Measurements from ENCODE around the gene MALRD1. TPM values are rescaled to one million over a fixed set of nuclear protein-coding genes. Genes with fewer than 3 reads are reported as not detected.

MALRD1 gene
- polyA plus RNA-seq, 1 donor: 109 TPM

GRCh38 chr10:19653931-19654330, 605.3 kb downstream of the MALRD1 start:
- H3K9me3 ChIP-seq (ENCODE audit: control insufficient read depth, low read depth, low read length): no peaks in the 10 kb centered on the region
- H3K4me3 ChIP-seq (ENCODE audit: low read length): no peak overlapping the region
- H3K27ac ChIP-seq (ENCODE audit: low read length): no peak overlapping the region
- H3K36me3 ChIP-seq (ENCODE audit: control insufficient read depth, insufficient read depth, low read length): no peaks in the 10 kb centered on the region
- H3K4me1 ChIP-seq (ENCODE audit: control insufficient read depth, insufficient read depth, low read length): no peaks in the 10 kb centered on the region
- DNase-seq: no peak
- no peaks in the 10 kb centered on the region for H3K27me3 ChIP-seq (ENCODE audit: control insufficient read depth, insufficient read depth, low read length)
- no CpG with 5 or more reads among the region's 2 CpGs for WGBS (ENCODE audit: insufficient coverage, low lambda C conversion rate)

DNA sequence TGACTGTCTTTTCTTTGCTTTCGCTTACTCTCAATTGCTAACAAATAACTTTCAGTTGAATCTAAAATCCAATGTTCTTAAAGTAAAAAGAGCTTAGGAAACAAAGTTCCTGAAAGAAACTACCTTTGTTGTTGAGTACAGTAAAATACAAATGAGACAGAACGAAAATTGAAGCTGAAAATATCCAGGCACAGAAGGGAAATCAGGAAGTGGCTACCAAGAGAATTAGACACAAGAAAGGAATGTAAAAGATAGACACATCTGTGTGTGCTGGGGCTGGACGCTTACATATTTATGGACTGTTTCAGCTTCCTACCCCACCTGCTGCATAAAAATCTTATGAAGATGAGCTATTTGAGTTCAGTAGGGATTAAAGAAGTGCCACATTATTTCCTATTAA, 606.0 kb downstream of the MALRD1 start:
- no peak overlapping the region for H3K27ac ChIP-seq (ENCODE audit: low read length)
- WGBS (ENCODE audit: insufficient coverage, low lambda C conversion rate): 90% methylated on average over 2 of the region's 3 CpGs
- no peaks in the 10 kb centered on the region for H3K27me3 ChIP-seq (ENCODE audit: control insufficient read depth, insufficient read depth, low read length)
- H3K4me1 ChIP-seq (ENCODE audit: control insufficient read depth, insufficient read depth, low read length): no peaks in the 10 kb centered on the region
- DNase-seq: no peak
- no peaks in the 10 kb centered on the region for H3K9me3 ChIP-seq (ENCODE audit: control insufficient read depth, low read depth, low read length)
- H3K36me3 ChIP-seq (ENCODE audit: control insufficient read depth, insufficient read depth, low read length): no peaks in the 10 kb centered on the region
- H3K4me3 ChIP-seq (ENCODE audit: low read length): no peak overlapping the region

- peak; percentile 22 to 54 for DNase-seq
- H3K9me3 ChIP-seq (ENCODE audit: control insufficient read depth, low read depth, low read length): no peaks in the 10 kb centered on the region
- no peak overlapping the region for H3K27ac ChIP-seq (ENCODE audit: low read length)
- H3K36me3 ChIP-seq (ENCODE audit: control insufficient read depth, insufficient read depth, low read length): peaks cover 2% of the 10 kb centered on the region
- WGBS (ENCODE audit: insufficient coverage, low lambda C conversion rate): 100% methylated on average over 3 of the region's 3 CpGs
- no peak overlapping the region for H3K4me3 ChIP-seq (ENCODE audit: low read length)
- H3K4me1 ChIP-seq (ENCODE audit: control insufficient read depth, insufficient read depth, low read length): no peaks in the 10 kb centered on the region
- H3K27me3 ChIP-seq (ENCODE audit: control insufficient read depth, insufficient read depth, low read length): no peaks in the 10 kb centered on the region
Observed at GRCh38 chr10:19656420-19657042, 607.9 kb downstream of the MALRD1 start.

DNA sequence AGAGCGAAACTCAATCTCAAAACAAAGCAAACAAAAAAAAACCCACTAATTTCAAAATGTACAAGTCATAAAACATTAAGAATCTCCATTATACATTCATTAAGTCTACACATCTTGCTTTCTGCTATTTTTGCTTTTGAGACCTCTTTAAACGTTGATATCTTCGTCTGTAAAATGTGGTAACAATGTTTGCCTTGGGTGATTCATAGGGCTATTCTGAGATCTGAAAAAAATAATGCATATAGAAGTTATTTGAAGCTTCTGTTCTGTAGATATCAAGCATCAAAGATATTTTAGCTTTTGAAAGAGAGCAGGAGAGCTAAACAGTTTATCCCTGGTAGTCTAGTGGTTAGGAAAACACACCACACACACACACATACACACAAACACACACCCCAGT, 609.5 kb downstream of the MALRD1 start:
- Histone ChIP-seq H3K4me1 (ENCODE audit: control insufficient read depth, insufficient read depth, low read length) (no peaks in the 10 kb centered on the region), H3K27ac (ENCODE audit: low read length) (no peak overlapping the region), H3K9me3 (ENCODE audit: control insufficient read depth, low read depth, low read length) (peaks cover 3% of the 10 kb centered on the region), H3K27me3 (ENCODE audit: control insufficient read depth, insufficient read depth, low read length) (no peaks in the 10 kb centered on the region), H3K36me3 (ENCODE audit: control insufficient read depth, insufficient read depth, low read length) (peaks cover 2% of the 10 kb centered on the region), H3K4me3 (ENCODE audit: low read length) (no peak overlapping the region)
- 50% methylated on average over 2 of the region's 3 CpGs for WGBS (ENCODE audit: insufficient coverage, low lambda C conversion rate)
- no peak for DNase-seq

DNA sequence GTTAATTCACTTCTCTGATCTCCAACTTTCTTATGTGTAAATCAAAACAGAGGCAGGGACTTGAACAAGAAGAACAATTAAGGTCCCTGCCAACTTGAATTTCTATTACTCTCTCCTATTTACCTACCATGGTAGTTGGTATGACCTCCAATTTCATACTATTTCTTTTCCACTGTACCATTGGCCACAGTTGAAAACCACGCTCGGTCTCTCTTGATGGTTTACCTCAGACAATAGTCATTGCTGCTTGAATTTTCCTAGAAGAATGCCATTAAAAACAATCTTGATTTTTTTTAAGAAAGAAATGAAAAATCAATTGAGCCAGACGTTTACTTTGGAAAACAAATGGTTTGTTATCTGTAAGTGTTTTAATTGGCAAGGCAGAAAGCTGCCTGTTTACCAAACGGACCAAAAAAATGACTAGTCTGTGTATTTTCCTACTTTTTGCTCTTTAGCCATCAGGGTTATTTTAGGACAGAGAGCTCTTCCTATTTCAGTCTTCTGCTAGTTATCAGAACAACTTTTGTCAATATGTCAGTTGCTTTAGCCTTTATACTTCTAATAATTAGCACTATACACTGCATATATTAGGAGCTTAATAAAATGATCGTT, 610.1 kb downstream of the MALRD1 start:
- no peak overlapping the region for H3K4me3 ChIP-seq (ENCODE audit: low read length)
- H3K27ac ChIP-seq (ENCODE audit: low read length): no peak overlapping the region
- no peak for DNase-seq
- peaks cover 2% of the 10 kb centered on the region for H3K36me3 ChIP-seq (ENCODE audit: control insufficient read depth, insufficient read depth, low read length)
- no peaks in the 10 kb centered on the region for H3K27me3 ChIP-seq (ENCODE audit: control insufficient read depth, insufficient read depth, low read length)
- WGBS (ENCODE audit: insufficient coverage, low lambda C conversion rate): 90% methylated on average over 2 of the region's 5 CpGs
- no peaks in the 10 kb centered on the region for H3K4me1 ChIP-seq (ENCODE audit: control insufficient read depth, insufficient read depth, low read length)
- H3K9me3 ChIP-seq (ENCODE audit: control insufficient read depth, low read depth, low read length): peaks cover 3% of the 10 kb centered on the region

GRCh38 chr10:19659920-19660655, 611.5 kb downstream of the MALRD1 start:
- Histone ChIP-seq H3K4me1 (ENCODE audit: control insufficient read depth, insufficient read depth, low read length) (no peaks in the 10 kb centered on the region), H3K27ac (ENCODE audit: low read length) (no peak overlapping the region), H3K27me3 (ENCODE audit: control insufficient read depth, insufficient read depth, low read length) (no peaks in the 10 kb centered on the region), H3K9me3 (ENCODE audit: control insufficient read depth, low read depth, low read length) (peaks cover 3% of the 10 kb centered on the region), H3K36me3 (ENCODE audit: control insufficient read depth, insufficient read depth, low read length) (peaks cover 2% of the 10 kb centered on the region), H3K4me3 (ENCODE audit: low read length) (no peak overlapping the region)
- WGBS (ENCODE audit: insufficient coverage, low lambda C conversion rate): 100% methylated on average over 1 of the region's 4 CpGs
- DNase-seq: no peak

DNA sequence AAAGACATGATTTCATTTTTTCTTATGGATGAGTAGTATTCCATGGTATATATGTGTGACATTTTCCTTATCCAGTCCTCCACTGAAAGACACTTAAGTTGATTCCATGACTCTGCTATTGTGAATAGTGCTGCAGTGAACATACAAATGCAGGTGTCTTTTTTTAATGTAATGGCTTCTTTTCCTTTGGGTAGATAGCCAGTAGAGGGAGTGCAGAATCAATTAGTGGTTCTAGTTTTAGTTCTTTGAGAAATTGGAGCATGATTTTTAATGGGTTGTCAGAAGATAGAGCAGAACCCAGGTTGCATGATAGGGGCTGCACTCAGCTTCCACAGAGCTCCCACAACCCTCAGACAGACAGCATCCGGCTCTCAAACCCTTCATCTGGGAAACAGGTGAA, 614.7 kb downstream of the MALRD1 start:
- Histone ChIP-seq H3K4me1 (ENCODE audit: control insufficient read depth, insufficient read depth, low read length) (no peaks in the 10 kb centered on the region), H3K27ac (ENCODE audit: low read length) (no peak overlapping the region), H3K27me3 (ENCODE audit: control insufficient read depth, insufficient read depth, low read length) (no peaks in the 10 kb centered on the region), H3K4me3 (ENCODE audit: low read length) (no peak overlapping the region), H3K36me3 (ENCODE audit: control insufficient read depth, insufficient read depth, low read length) (peaks cover 7% of the 10 kb centered on the region), H3K9me3 (ENCODE audit: control insufficient read depth, low read depth, low read length) (peaks cover 6% of the 10 kb centered on the region)
- DNase-seq: no peak
- WGBS (ENCODE audit: insufficient coverage, low lambda C conversion rate): no CpG with 5 or more reads among the region's 1 CpG

- WGBS (ENCODE audit: insufficient coverage, low lambda C conversion rate): 100% methylated on average over 3 of the region's 5 CpGs
- H3K4me3 ChIP-seq (ENCODE audit: low read length): no peak overlapping the region
- H3K27ac ChIP-seq (ENCODE audit: low read length): no peak overlapping the region
- no peaks in the 10 kb centered on the region for H3K4me1 ChIP-seq (ENCODE audit: control insufficient read depth, insufficient read depth, low read length)
- H3K27me3 ChIP-seq (ENCODE audit: control insufficient read depth, insufficient read depth, low read length): no peaks in the 10 kb centered on the region
- H3K9me3 ChIP-seq (ENCODE audit: control insufficient read depth, low read depth, low read length): peaks cover 3% of the 10 kb centered on the region
- no peak for DNase-seq
- H3K36me3 ChIP-seq (ENCODE audit: control insufficient read depth, insufficient read depth, low read length): peaks cover 5% of the 10 kb centered on the region
Observed at GRCh38 chr10:19668116-19668515, 619.5 kb downstream of the MALRD1 start.

DNA sequence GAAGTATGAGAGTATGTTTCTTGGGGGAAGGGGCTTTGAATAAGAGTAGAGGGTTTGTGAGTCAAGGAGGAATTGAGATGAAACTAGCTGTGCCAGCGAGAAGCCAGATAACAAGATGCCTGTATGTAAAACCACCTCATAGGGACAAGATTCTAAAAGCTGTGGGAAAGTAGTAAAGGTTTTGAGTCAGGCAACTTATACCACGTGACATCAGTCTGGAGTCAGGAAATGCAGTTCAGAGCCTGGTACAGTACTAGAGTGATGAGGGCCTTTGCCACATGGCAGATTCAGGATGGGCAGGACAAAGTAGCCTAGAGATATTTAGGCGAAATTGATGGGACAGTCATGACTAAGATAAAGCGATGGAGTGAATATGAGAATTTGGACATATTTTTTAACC, 627.5 kb downstream of the MALRD1 start:
- WGBS (ENCODE audit: insufficient coverage, low lambda C conversion rate): no CpG with 5 or more reads among the region's 4 CpGs
- H3K4me1 ChIP-seq (ENCODE audit: control insufficient read depth, insufficient read depth, low read length): no peaks in the 10 kb centered on the region
- H3K27me3 ChIP-seq (ENCODE audit: control insufficient read depth, insufficient read depth, low read length): no peaks in the 10 kb centered on the region
- no peak overlapping the region for H3K4me3 ChIP-seq (ENCODE audit: low read length)
- no peaks in the 10 kb centered on the region for H3K36me3 ChIP-seq (ENCODE audit: control insufficient read depth, insufficient read depth, low read length)
- H3K9me3 ChIP-seq (ENCODE audit: control insufficient read depth, low read depth, low read length): no peaks in the 10 kb centered on the region
- no peak overlapping the region for H3K27ac ChIP-seq (ENCODE audit: low read length)
- no peak for DNase-seq

DNA sequence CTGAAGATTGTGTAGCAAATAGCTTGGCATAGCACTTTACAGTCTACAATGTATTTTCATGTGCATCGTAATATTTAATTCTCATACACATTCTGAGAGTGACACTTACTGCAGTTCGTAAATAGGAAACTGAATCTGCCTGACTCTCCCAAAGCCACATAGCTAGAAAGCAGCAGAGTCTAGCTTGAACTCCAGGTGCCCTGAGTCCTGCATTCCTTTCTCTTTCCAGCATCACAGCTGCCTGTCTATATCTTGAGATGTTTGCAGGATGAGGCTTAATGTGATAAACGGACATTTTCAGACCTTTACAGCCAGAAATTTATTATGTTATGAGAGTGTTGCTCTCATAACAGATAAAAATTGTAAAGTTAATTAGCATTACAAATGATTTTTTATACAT, 634.8 kb downstream of the MALRD1 start:
- H3K4me3 ChIP-seq (ENCODE audit: low read length): no peak overlapping the region
- no peaks in the 10 kb centered on the region for H3K4me1 ChIP-seq (ENCODE audit: control insufficient read depth, insufficient read depth, low read length)
- H3K27me3 ChIP-seq (ENCODE audit: control insufficient read depth, insufficient read depth, low read length): no peaks in the 10 kb centered on the region
- no peak for DNase-seq
- H3K36me3 ChIP-seq (ENCODE audit: control insufficient read depth, insufficient read depth, low read length): no peaks in the 10 kb centered on the region
- no peak overlapping the region for H3K27ac ChIP-seq (ENCODE audit: low read length)
- no peaks in the 10 kb centered on the region for H3K9me3 ChIP-seq (ENCODE audit: control insufficient read depth, low read depth, low read length)
- 83% methylated on average over 1 of the region's 3 CpGs for WGBS (ENCODE audit: insufficient coverage, low lambda C conversion rate)

All from large intestine (tissue), 3 donors.